GM19328 (cell line): ENCODE data around the gene CGRRF1.

ENCODE experiments used
- ATAC-seq: cut with Tn5 transposase; IDR thresholded peaks from one replicate; pipeline ENCODE4 v1.9.1; 2021; ENCODE audit warnings: mild to moderate bottlenecking, moderate library complexity; ENCODE audit not compliant: unreplicated experiment

Gene CGRRF1, protein sequence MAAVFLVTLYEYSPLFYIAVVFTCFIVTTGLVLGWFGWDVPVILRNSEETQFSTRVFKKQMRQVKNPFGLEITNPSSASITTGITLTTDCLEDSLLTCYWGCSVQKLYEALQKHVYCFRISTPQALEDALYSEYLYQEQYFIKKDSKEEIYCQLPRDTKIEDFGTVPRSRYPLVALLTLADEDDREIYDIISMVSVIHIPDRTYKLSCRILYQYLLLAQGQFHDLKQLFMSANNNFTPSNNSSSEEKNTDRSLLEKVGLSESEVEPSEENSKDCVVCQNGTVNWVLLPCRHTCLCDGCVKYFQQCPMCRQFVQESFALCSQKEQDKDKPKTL

DNA sequence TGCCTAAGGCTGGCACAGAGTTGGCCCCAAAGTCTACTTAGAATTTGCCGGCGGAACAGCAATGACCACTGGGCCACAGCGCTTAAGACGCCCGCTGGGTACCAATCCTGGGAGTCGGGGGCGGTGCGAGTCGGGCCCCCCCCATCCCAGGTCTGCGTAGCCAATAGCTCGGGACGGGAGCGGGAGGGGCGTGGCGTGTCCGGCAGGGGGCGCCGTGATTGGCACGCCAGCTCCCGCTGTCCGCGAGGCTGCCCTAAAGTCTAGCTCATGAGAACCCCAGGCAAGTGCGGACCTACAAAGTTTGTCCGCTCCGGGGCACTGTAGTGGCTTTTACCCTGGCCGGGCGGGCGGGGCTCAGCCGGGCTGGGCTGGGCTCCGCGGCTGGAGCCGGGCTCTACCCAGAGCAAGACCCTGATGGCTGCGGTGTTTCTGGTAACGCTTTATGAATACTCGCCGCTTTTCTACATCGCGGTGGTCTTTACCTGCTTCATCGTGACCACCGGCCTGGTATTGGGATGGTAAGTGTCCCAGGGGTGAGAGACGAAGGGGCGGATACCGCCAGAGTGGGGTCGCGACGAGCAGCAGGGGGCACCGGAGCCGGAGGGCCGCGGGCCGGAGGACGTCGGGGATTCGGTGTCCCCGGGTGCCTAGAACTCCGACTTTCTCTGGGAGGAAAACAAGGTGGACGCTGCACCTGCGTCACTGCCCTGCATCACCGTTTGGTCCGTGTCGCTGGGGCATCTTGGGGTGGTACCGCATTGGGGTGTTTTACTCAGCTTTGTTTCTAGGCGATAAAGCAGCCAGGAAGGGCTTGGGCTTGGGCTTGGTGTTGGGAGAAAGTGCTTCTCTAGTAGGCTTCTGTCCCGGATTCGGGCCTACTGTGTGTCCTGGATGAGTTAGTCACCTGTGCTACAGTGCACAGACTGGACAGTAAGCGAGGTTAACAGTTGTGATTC is at the start of gene CGRRF1:
TSS of gene CGRRF1 (plus strand) at position 361 of the 956 bp plus-strand sequence. CDS start at position 415, 54 bp downstream.
- ATAC-seq = peak; percentile 90

- ATAC-seq = no peak
Observed at GRCh38 chr14:54462048-54462447, 47.7 kb upstream of the CGRRF1 start.

- no peak for ATAC-seq
Observed at GRCh38 chr14:54465654-54466053, 44.1 kb upstream of the CGRRF1 start.

DNA sequence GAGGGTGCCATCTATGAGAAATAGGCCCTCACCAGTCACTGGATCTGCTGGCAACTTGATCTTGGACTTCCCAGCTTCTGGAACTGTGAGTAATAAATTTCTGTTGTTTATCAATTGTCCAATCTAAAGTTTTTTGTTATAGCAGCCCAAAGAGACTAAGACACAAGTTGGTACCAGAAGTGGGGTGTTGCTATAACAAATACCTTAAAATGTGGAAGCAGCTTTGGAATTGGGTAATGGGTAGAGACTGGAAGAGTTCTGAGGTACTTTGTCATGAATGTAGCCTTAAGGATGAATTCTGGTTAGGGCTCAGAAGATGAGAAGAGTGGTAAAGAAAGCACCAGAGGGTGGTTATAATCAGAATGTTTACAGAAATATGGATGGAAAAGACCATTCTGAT is 42.4 kb upstream of the CGRRF1 start:
- ATAC-seq = no peak

DNA sequence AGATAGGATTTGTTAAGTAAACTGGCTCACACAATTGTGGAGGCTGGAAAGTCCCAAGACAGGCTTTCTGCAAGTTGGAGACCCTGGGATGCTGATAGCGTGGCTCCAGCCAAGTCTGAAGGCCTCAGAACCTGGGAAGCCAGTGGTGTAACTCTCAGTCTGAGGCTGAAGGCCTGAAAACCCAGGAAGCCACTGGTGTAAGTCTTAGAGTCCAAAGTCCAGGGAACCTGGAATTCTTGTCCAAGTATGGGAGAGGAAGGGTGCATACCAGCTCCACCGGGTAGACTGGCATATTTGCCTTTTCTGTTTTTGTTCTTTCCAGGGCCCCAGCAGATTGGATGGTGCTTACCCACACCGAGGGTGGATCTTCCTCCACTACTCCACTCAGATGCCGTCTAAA is 39.0 kb upstream of the CGRRF1 start:
- no peak for ATAC-seq

GRCh38 chr14:54471641-54472040 is 38.1 kb upstream of the CGRRF1 start:
- ATAC-seq = no peak

GRCh38 chr14:54472315-54472714 is 37.4 kb upstream of the CGRRF1 start:
- no peak for ATAC-seq

GRCh38 chr14:54474232-54474793 is 35.4 kb upstream of the CGRRF1 start:
- ATAC-seq = no peak

DNA sequence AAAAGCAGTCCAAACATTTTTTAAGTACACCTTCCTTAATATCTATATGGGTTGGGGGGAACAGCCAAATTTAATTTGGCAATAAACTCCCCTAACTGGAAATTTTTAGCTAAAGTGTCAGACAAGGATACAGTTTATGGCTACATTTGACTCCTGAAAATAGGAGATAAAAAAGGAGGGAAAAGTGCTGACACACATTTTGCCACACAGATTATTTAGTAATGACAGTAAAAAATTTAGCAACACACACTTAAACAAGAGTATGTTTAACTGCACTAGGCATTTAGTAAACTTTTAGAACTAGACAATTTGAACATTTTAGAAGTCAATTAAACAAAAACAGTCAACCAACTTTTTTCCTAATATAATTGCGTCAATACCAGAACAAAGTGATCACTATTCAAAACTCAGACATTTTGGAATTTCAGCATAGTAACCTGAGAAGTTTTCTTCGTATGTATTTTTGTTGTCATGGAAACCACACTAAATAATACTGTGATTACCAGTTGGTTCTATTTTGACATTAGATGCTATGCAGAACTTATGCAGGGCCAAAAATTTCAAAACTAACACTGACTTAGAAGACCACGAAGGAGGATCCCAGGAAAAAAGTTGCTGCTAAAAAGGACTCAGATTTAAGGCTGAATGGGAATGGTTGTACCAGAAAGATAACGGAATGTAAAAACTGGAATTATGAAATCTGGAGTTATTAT is 34.4 kb upstream of the CGRRF1 start:
- ATAC-seq = no peak

GRCh38 chr14:54475911-54476310 is 33.8 kb upstream of the CGRRF1 start:
- ATAC-seq = no peak

- no peak for ATAC-seq
Observed at GRCh38 chr14:54478636-54479215, 31.0 kb upstream of the CGRRF1 start.

DNA sequence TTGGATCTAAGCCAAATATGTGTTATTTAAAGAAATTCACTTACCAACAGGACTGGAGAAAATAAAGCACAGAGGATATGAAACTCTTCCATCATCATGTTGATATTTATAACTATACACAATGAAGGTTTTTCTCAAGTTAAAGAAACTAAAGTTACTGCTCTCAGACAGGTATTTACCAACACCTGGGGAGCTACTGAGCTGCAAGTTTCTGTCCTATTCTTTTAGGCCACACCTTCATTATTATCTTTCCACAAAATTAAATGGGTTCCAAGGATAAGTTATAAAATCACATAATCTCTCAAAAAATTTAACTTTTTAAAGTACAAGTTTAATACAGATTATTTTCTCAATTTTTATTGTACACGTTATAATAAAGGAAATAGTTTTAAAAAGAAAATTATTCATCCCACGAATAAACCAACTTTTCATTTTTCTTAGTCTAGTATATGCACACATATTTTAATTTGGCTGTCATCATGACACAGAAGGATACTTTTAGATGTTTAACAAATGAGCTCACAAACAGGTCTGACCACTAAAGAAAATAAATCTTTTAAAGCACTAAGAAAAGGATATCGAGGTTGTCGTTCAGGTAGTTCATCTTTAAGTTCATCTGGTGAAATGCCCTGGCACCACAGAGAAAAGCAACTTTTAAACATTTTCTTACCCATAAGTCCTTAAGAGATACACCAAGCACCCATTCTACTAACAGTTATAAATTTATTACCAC is 28.7 kb upstream of the CGRRF1 start:
- ATAC-seq = no peak

- ATAC-seq = no peak
Observed at GRCh38 chr14:54481695-54482094, 28.0 kb upstream of the CGRRF1 start.

GRCh38 chr14:54483073-54483745 is 26.5 kb upstream of the CGRRF1 start:
- no peak for ATAC-seq

DNA sequence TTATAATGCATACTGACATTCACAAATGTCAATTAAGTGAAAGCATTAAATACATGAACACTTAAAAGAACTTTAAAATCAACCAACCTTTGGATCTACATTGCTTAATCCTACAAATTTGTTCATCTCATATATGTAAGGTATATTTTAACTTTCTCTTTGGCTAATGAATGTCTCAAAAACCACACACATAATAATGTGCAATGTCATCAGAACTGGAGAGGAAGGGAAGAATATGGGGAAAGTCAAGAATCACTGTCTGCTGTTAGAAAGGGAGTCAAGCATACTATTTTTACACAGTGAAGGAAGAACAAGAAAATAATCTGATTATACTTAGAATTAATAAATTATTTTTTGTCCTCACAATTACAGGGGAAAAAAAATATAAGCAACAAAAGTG is 25.9 kb upstream of the CGRRF1 start:
- no peak for ATAC-seq

DNA sequence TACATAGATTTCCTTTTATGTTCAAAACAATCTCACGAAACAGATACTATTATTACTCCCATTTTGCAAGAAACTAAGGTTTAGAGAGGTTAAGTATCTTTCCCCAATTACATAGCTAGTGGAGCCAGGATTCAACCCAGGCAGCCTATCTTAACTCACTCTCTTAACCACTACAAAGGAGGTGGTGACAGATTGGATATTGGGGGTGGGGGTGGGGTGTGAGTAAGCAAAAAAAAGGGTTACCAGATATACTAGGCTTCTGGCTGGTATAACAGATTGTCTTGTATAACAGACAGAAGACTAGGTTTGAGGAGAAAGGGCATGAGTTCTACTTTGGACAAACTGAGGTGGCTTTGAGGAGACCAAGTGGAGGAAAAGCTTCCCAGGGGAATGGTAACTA is 23.0 kb upstream of the CGRRF1 start:
- ATAC-seq = no peak

DNA sequence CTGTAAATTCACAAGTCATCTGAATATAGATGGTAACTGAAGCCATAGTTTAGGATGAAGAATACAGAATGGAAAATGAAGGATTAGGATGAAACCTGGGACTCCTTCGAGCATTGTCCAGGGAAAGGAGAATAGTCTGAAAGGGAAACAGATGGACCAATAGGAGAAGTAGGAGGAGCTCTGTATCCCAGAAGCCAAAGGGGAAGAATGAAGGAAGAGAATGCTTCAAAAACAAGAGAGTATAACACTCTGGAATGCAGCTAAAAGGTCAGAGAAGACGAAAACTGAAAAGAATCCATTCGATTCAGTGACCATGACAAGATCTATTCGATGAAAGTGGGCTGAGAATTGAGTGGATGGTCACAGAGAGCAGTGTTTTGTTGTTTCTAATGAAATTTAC is 21.9 kb upstream of the CGRRF1 start:
- ATAC-seq = no peak

GRCh38 chr14:54488318-54488645 is 21.4 kb upstream of the CGRRF1 start:
- ATAC-seq = peak; percentile 6

GRCh38 chr14:54488646-54489317 is 20.9 kb upstream of the CGRRF1 start, which contains the start of gene GMFB:
Gene GMFB (minus strand): TSS chr14:54488980. CDS start chr14:54488927, 53 bp downstream.
- peak; percentile 94 for ATAC-seq
